GM13976 (cell line): ENCODE data around the gene EYA4.

ENCODE experiments used
- DNase-seq: peaks from one replicate; pipeline ENCODE4 v3.0.0; 2012; ENCODE audit warnings: low spot score
- in situ Hi-C: fragments of 300-500 bp; cut with MboI; formaldehyde crosslinking; loops from one replicate; pipeline ENCODE4 v1.12.0; 2022; ENCODE audit warnings: low sequenced_read_pairs, mixed read lengths, inconsistent platforms; ENCODE audit not compliant: unreplicated experiment
- TF ChIP-seq, protein P1 (sequence below): IDR thresholded peaks from 2 replicates; pipeline ENCODE4 v1.5.1; 2012; ENCODE audit warnings: borderline replicate concordance, mild to moderate bottlenecking; ENCODE audit not compliant: insufficient read depth; ENCODE audit errors: extremely low read depth, missing control alignments, control extremely low read depth

EYA4 gene

GRCh38 chr6:133555685-133556084 is 314.5 kb downstream of the EYA4 start:
- no peak for DNase-seq
- in situ Hi-C loops = loop anchor here (25.0 kb wide), 2 partner anchors 532 to 718 kb away; no protein-coding TSS in a partner anchor
- TF ChIP-seq, protein P1, sequence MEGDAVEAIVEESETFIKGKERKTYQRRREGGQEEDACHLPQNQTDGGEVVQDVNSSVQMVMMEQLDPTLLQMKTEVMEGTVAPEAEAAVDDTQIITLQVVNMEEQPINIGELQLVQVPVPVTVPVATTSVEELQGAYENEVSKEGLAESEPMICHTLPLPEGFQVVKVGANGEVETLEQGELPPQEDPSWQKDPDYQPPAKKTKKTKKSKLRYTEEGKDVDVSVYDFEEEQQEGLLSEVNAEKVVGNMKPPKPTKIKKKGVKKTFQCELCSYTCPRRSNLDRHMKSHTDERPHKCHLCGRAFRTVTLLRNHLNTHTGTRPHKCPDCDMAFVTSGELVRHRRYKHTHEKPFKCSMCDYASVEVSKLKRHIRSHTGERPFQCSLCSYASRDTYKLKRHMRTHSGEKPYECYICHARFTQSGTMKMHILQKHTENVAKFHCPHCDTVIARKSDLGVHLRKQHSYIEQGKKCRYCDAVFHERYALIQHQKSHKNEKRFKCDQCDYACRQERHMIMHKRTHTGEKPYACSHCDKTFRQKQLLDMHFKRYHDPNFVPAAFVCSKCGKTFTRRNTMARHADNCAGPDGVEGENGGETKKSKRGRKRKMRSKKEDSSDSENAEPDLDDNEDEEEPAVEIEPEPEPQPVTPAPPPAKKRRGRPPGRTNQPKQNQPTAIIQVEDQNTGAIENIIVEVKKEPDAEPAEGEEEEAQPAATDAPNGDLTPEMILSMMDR = no peak

GRCh38 chr6:133559926-133560325 is 318.8 kb downstream of the EYA4 start:
- no peak for DNase-seq
- in situ Hi-C loops = loop anchor here (25.0 kb wide), 2 partner anchors 527 to 723 kb away; no protein-coding TSS in a partner anchor
- TF ChIP-seq, protein P1 = no peak

GRCh38 chr6:133567636-133568035 is 326.5 kb downstream of the EYA4 start:
- TF ChIP-seq, protein P1 = no peak
- DNase-seq = no peak
- in situ Hi-C loops = loop anchor here (25.0 kb wide), 2 partner anchors 520 to 730 kb away; no protein-coding TSS in a partner anchor

- TF ChIP-seq, protein P1 = no peak
- peak; percentile 38 for DNase-seq
- in situ Hi-C loops = loop anchor here (25.0 kb wide), 2 partner anchors 518 to 732 kb away; no protein-coding TSS in a partner anchor
Measured at GRCh38 chr6:133568970-133569889, 328.1 kb downstream of the EYA4 start.

DNA sequence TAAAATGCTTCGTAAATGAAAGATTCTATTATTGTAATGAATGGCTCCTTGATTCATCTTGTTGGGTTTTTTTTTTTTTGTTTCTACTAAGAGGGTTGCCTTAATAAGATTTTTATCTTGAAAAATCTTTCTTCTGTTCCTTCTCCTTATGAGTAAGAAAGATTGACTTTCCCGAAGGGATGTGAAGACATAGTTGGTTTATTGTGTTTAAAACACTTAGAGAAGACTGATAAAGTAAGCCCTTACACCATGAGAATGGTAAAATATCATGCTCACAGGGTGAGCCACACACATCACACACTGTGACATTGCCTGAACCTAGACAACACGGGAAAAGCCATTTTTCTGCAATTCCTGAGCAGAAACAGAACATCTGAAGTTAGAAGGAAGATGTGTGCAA is 330.5 kb downstream of the EYA4 start:
- in situ Hi-C loops = loop anchor here (25.0 kb wide), 2 partner anchors 516 to 734 kb away; no protein-coding TSS in a partner anchor
- TF ChIP-seq, protein P1 = no peak
- DNase-seq = no peak

GRCh38 chr6:133577851-133578250 is 336.7 kb downstream of the EYA4 start:
- TF ChIP-seq, protein P1 = no peak
- in situ Hi-C loops = no loop called here

More at GRCh38 chr6:133577851-133578250, 336.7 kb downstream of the EYA4 start:
- no peak for DNase-seq
